GM23338 (cell line): Measurements from ENCODE around the gene AQP9. TPM values are rescaled to one million over a fixed set of nuclear protein-coding genes. Genes with fewer than 3 reads are reported as not detected.

ENCODE experiments used
- ATAC-seq: fragments of 200-7000 bp; cut with Tn5 transposase; 3 replicates; pipeline ENCODE4 v1.9.1; 2020
- DNase-seq: peaks from one replicate; pipeline ENCODE4 v3.0.0-alpha.2; 2015; ENCODE audit warnings: low spot score
- H2AFZ ChIP-seq: fragments of 200-600 bp; sonication (generic); 2 replicates; pipeline ENCODE4 v1.8.0; 2016; ENCODE audit warnings: antibody characterized with exemption, mild to moderate bottlenecking, moderate library complexity
- H3F3A ChIP-seq: fragments of 200-600 bp; sonication (generic); replicated peaks from 2 replicates; pipeline ENCODE4 v1.8.0; 2017; ENCODE audit warnings: antibody characterized with exemption, mixed run types, low read depth
- H3K27ac ChIP-seq: fragments of 200-600 bp; sonication (generic); 2 replicates; pipeline ENCODE4 v1.6.1; 2016; ENCODE audit warnings: low read depth
- H3K27me3 ChIP-seq: fragments of 200-600 bp; sonication (generic); 2 replicates; pipeline ENCODE4 v1.8.0; 2016; ENCODE audit warnings: mild to moderate bottlenecking, mixed run types, moderate library complexity; ENCODE audit not compliant: insufficient read depth
- H3K36me3 ChIP-seq: fragments of 200-600 bp; sonication (generic); 2 replicates; pipeline ENCODE4 v1.8.0; 2016; ENCODE audit warnings: mild to moderate bottlenecking; ENCODE audit not compliant: insufficient read depth
- H3K4me1 ChIP-seq: fragments of 200-600 bp; sonication (generic); 2 replicates; pipeline ENCODE4 v1.8.0; 2016; ENCODE audit warnings: mild to moderate bottlenecking, moderate library complexity; ENCODE audit not compliant: insufficient read depth
- H3K4me2 ChIP-seq: fragments of 200-600 bp; sonication (generic); 2 replicates; pipeline ENCODE4 v1.7.1; 2017; ENCODE audit warnings: mixed run types
- H3K4me3 ChIP-seq: fragments of 200-600 bp; sonication (generic); 2 replicates; pipeline ENCODE4 v1.6.1; 2016; ENCODE audit warnings: mixed run types
- H3K79me2 ChIP-seq: fragments of 200-600 bp; sonication (generic); replicated peaks from 2 replicates; pipeline ENCODE4 v1.8.0; 2017; ENCODE audit warnings: mild to moderate bottlenecking; ENCODE audit not compliant: insufficient read depth
- H3K9me2 ChIP-seq: fragments of 200-600 bp; sonication (generic); 2 replicates; pipeline ENCODE4 v1.8.0; 2017; ENCODE audit not compliant: insufficient read depth
- H4K20me1 ChIP-seq: fragments of 200-600 bp; sonication (generic); replicated peaks from 2 replicates; pipeline ENCODE4 v1.8.0; 2017; ENCODE audit warnings: mild to moderate bottlenecking; ENCODE audit not compliant: insufficient read depth
- H3K27ac Mint-ChIP-seq: 2 replicates; pipeline ENCODE4 v1.8.0; 2020; ENCODE audit warnings: inconsistent platforms, mild to moderate bottlenecking, moderate library complexity, mixed read lengths
- H3K27me3 Mint-ChIP-seq: 3 replicates; pipeline ENCODE4 v1.8.0; 2022; ENCODE audit warnings: low read depth, mild to moderate bottlenecking, moderate library complexity, mixed read lengths, inconsistent platforms; ENCODE audit not compliant: insufficient read depth, poor library complexity
- H3K36me3 Mint-ChIP-seq: 3 replicates; pipeline ENCODE4 v1.8.0; 2021; ENCODE audit warnings: low read depth, mild to moderate bottlenecking, inconsistent platforms, moderate library complexity, mixed read lengths
- H3K4me1 Mint-ChIP-seq: 3 replicates; pipeline ENCODE4 v1.8.0; 2020; ENCODE audit warnings: mild to moderate bottlenecking, inconsistent platforms, mixed read lengths
- H3K4me3 Mint-ChIP-seq: 3 replicates; pipeline ENCODE4 v1.8.0; 2021; ENCODE audit warnings: moderate library complexity, mild to moderate bottlenecking, inconsistent platforms, mixed read lengths
- H3K9me3 Mint-ChIP-seq: 3 replicates; pipeline ENCODE4 v1.8.0; 2020; ENCODE audit warnings: moderate library complexity, mild to moderate bottlenecking, inconsistent platforms, mixed read lengths
- CREB1 ChIP-seq: fragments of 250-450 bp; sonication (Bioruptor Pico); IDR thresholded peaks from 2 replicates; pipeline ENCODE4 v1.5.0; 2020; ENCODE audit warnings: low read depth, mild to moderate bottlenecking, moderate library complexity
- ETS1 ChIP-seq: IDR thresholded peaks from 2 replicates; pipeline ENCODE4 v1.6.1; 2016; ENCODE audit warnings: antibody characterized with exemption
- EZH2 ChIP-seq: fragments of 200-600 bp; sonication (generic); IDR thresholded peaks from one replicate; pipeline ENCODE4 v1.8.0; 2017; ENCODE audit warnings: antibody characterized with exemption, mild to moderate bottlenecking, low read depth; ENCODE audit not compliant: unreplicated experiment
- EZH2phosphoT487 ChIP-seq: fragments of 200-600 bp; sonication (generic); IDR thresholded peaks from one replicate; pipeline ENCODE4 v1.8.1; 2018; ENCODE audit warnings: antibody characterized with exemption; ENCODE audit not compliant: unreplicated experiment
- JUNB ChIP-seq: IDR thresholded peaks from one replicate; pipeline ENCODE4 v1.6.1; 2016; ENCODE audit warnings: antibody characterized with exemption; ENCODE audit not compliant: unreplicated experiment
- NANOG ChIP-seq: IDR thresholded peaks from 2 replicates; pipeline ENCODE4 v1.6.1; 2016; ENCODE audit warnings: antibody characterized with exemption, borderline replicate concordance
- POLR2AphosphoS5 ChIP-seq: IDR thresholded peaks from 2 replicates; pipeline ENCODE4 v1.6.1; 2016; ENCODE audit warnings: antibody characterized with exemption, low read depth
- REST ChIP-seq: IDR thresholded peaks from one replicate; pipeline ENCODE4 v1.6.1; 2018; ENCODE audit warnings: antibody characterized with exemption; ENCODE audit not compliant: unreplicated experiment
- STAT1 ChIP-seq: IDR thresholded peaks from one replicate; pipeline ENCODE4 v1.6.1; 2016; ENCODE audit warnings: antibody characterized with exemption; ENCODE audit not compliant: unreplicated experiment
- ZNF114 ChIP-seq: fragments of 250-450 bp; sonication (Bioruptor Pico); IDR thresholded peaks from 2 replicates; pipeline ENCODE4 v1.5.0; 2020; ENCODE audit warnings: mild to moderate bottlenecking, moderate library complexity
- ZNF331 ChIP-seq: fragments of 250-450 bp; sonication (Bioruptor Pico); IDR thresholded peaks from 2 replicates; pipeline ENCODE4 v1.5.0; 2020; ENCODE audit warnings: low read depth, mild to moderate bottlenecking, moderate library complexity
- polyA plus RNA-seq: library from polyadenylated mRNA; unstranded; fragments of >200 nt; fragmentation: Nextera tagmentation; extraction: Ambion mirVana; gene quantifications from 2 replicates; pipeline ENCODE4 v1.2.1, GENCODE V29; 2016
- total RNA-seq: library from RNA; depleted of rRNA; stranded (reverse); fragments of >200 nt; shearing (Covaris generic); gene quantifications from 2 replicates; pipeline ENCODE4 v1.2.3, GENCODE V29; 2014
- TF ChIP-seq, protein P1 (sequence below): fragments of 250-450 bp; sonication (Bioruptor Pico); IDR thresholded peaks from 2 replicates; pipeline ENCODE4 v1.5.0; 2020; ENCODE audit warnings: mild to moderate bottlenecking, moderate library complexity
- TF ChIP-seq, protein P2 (sequence below), 2 experiments: fragments of 200-600 bp in 1 of 2; sonication (generic) in 1 of 2; conservative IDR thresholded peaks; 2 replicates each; pipeline versions ENCODE4 v1.5.1 to v1.6.1; 2016 to 2017; ENCODE audit warnings: antibody characterized with exemption in 2 of 2, low read depth in 2 of 2, mild to moderate bottlenecking in 2 of 2, moderate library complexity in 1 of 2

The AQP9 gene
- total and polyA plus RNA-seq, 2 experiments from 2014 or later, result not detected

DNA sequence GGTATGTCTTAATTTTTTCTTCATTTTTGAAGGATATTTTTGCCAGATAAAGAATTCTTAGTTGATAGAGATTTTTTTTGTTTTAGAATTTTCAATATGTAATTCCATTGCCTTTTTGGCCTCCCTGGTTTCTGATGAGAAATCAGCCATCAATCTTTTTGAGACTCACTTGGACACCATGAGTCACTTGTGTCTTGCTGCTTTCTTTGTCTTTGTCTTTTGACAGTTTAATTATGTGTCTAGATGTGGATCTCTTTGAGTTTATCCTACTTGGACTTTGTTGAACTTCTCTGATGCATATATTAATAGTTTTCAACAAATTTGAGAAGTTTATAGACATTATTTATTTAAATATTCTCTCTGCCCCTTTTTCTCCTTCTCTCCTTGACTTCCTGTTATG lies 34.7 kb upstream of the AQP9 start:
- DNase-seq (no peak), ATAC-seq (no peak)
- H2AFZ ChIP-seq, result no peak overlapping the region
- Mint-ChIP-seq H3K36me3 (no peaks in the 10 kb centered on the region), H3K4me1 (no peaks in the 10 kb centered on the region), H3K4me3 (no peak overlapping the region), H3K27me3 (no peaks in the 10 kb centered on the region), H3K27ac (no peak overlapping the region), H3K9me3 (no peaks in the 10 kb centered on the region)
- TF ChIP-seq POLR2AphosphoS5, result no peak
- no peak for TF ChIP-seq STAT1
- TF ChIP-seq EZH2, result no peak
- no peak for TF ChIP-seq REST
- TF ChIP-seq, protein P1, sequence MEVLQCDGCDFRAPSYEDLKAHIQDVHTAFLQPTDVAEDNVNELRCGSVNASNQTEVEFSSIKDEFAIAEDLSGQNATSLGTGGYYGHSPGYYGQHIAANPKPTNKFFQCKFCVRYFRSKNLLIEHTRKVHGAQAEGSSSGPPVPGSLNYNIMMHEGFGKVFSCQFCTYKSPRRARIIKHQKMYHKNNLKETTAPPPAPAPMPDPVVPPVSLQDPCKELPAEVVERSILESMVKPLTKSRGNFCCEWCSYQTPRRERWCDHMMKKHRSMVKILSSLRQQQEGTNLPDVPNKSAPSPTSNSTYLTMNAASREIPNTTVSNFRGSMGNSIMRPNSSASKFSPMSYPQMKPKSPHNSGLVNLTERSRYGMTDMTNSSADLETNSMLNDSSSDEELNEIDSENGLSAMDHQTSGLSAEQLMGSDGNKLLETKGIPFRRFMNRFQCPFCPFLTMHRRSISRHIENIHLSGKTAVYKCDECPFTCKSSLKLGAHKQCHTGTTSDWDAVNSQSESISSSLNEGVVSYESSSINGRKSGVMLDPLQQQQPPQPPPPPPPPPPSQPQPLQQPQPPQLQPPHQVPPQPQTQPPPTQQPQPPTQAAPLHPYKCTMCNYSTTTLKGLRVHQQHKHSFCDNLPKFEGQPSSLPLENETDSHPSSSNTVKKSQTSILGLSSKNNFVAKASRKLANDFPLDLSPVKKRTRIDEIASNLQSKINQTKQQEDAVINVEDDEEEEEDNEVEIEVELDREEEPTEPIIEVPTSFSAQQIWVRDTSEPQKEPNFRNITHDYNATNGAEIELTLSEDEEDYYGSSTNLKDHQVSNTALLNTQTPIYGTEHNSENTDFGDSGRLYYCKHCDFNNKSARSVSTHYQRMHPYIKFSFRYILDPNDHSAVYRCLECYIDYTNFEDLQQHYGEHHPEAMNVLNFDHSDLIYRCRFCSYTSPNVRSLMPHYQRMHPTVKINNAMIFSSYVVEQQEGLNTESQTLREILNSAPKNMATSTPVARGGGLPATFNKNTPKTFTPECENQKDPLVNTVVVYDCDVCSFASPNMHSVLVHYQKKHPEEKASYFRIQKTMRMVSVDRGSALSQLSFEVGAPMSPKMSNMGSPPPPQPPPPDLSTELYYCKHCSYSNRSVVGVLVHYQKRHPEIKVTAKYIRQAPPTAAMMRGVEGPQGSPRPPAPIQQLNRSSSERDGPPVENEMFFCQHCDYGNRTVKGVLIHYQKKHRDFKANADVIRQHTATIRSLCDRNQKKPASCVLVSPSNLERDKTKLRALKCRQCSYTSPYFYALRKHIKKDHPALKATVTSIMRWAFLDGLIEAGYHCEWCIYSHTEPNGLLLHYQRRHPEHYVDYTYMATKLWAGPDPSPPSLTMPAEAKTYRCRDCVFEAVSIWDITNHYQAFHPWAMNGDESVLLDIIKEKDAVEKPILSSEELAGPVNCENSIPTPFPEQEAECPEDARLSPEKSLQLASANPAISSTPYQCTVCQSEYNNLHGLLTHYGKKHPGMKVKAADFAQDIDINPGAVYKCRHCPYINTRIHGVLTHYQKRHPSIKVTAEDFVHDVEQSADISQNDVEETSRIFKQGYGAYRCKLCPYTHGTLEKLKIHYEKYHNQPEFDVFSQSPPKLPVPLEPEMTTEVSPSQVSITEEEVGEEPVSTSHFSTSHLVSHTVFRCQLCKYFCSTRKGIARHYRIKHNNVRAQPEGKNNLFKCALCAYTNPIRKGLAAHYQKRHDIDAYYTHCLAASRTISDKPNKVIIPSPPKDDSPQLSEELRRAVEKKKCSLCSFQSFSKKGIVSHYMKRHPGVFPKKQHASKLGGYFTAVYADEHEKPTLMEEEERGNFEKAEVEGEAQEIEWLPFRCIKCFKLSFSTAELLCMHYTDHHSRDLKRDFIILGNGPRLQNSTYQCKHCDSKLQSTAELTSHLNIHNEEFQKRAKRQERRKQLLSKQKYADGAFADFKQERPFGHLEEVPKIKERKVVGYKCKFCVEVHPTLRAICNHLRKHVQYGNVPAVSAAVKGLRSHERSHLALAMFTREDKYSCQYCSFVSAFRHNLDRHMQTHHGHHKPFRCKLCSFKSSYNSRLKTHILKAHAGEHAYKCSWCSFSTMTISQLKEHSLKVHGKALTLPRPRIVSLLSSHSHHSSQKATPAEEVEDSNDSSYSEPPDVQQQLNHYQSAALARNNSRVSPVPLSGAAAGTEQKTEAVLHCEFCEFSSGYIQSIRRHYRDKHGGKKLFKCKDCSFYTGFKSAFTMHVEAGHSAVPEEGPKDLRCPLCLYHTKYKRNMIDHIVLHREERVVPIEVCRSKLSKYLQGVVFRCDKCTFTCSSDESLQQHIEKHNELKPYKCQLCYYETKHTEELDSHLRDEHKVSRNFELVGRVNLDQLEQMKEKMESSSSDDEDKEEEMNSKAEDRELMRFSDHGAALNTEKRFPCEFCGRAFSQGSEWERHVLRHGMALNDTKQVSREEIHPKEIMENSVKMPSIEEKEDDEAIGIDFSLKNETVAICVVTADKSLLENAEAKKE (CRISPR knock-in tag), result no peak
- TF ChIP-seq ZNF331 (CRISPR knock-in tag), result no peak
- TF ChIP-seq CREB1 (CRISPR knock-in tag), result no peak
- no peak for TF ChIP-seq ZNF114 (CRISPR knock-in tag)
- no peak for TF ChIP-seq EZH2phosphoT487
- no peak for TF ChIP-seq ETS1
- no peak for TF ChIP-seq NANOG
- TF ChIP-seq JUNB, result no peak
- TF ChIP-seq, protein P2, sequence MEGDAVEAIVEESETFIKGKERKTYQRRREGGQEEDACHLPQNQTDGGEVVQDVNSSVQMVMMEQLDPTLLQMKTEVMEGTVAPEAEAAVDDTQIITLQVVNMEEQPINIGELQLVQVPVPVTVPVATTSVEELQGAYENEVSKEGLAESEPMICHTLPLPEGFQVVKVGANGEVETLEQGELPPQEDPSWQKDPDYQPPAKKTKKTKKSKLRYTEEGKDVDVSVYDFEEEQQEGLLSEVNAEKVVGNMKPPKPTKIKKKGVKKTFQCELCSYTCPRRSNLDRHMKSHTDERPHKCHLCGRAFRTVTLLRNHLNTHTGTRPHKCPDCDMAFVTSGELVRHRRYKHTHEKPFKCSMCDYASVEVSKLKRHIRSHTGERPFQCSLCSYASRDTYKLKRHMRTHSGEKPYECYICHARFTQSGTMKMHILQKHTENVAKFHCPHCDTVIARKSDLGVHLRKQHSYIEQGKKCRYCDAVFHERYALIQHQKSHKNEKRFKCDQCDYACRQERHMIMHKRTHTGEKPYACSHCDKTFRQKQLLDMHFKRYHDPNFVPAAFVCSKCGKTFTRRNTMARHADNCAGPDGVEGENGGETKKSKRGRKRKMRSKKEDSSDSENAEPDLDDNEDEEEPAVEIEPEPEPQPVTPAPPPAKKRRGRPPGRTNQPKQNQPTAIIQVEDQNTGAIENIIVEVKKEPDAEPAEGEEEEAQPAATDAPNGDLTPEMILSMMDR (conservative IDR thresholded peaks at IDR 0.05; ENCODE audit: low read depth in 2 of 2), result no peak
- H3K4me2 ChIP-seq, result no peak overlapping the region
- H3K27ac ChIP-seq, result no peak overlapping the region
- H3K9me2 ChIP-seq, result no peaks in the 10 kb centered on the region
- no peaks in the 10 kb centered on the region for H3K36me3 ChIP-seq
- H3K27me3 ChIP-seq, result no peaks in the 10 kb centered on the region
- no peak overlapping the region for H3K4me3 ChIP-seq
- H3K79me2 ChIP-seq, result no peaks in the 10 kb centered on the region
- H3K4me1 ChIP-seq, result no peaks in the 10 kb centered on the region
- no peaks in the 10 kb centered on the region for H4K20me1 ChIP-seq
- no peaks in the 10 kb centered on the region for H3F3A ChIP-seq
